Fibroblast of peridontal ligament (primary cell): ENCODE data around the gene EDIL3.
A peak's percentile ranks its signal among the peaks of the same experiment; 100 is the strongest.

Experiments used
- DNase-seq: peaks from one replicate; pipeline ENCODE4 v3.0.0-alpha.2; 2010; ENCODE audit errors: extremely low read depth

EDIL3 gene

GRCh38 chr5:83911367-83911919, 473.2 kb downstream of the EDIL3 start:
- no peak for DNase-seq

- DNase-seq: peak; percentile 33
These were observed 484.4 kb downstream of the EDIL3 start for GRCh38 chr5:83900306-83900705.

GRCh38 chr5:83899326-83899970, 485.2 kb downstream of the EDIL3 start:
- DNase-seq: no peak

GRCh38 chr5:83895860-83896259, 488.8 kb downstream of the EDIL3 start:
- DNase-seq: no peak

- peak; percentile 54 for DNase-seq
These were observed 493.4 kb downstream of the EDIL3 start for GRCh38 chr5:83891261-83891660.
